Central memory CD8-positive, alpha-beta T cell (primary cell): ENCODE data around the gene SSC4D.
"Not testable (repeated sequence)": the region's sequence is repeated elsewhere in the genome, so short reads cannot be mapped to it uniquely, and the experiment has no call there.

Source experiments
- ATAC-seq: fragments of 150-1000 bp; cut with Tn5 transposase; replicated peaks from 2 replicates; pipeline ENCODE4 v1.10.0; 2022; ENCODE audit warnings: mild to moderate bottlenecking, moderate FRiP score, moderate number of reproducible peaks; ENCODE audit not compliant: poor library complexity, severe bottlenecking; ENCODE audit errors: extremely low read depth
- DNase-seq, 2 donors: peaks; one replicate each; pipeline ENCODE4 v3.0.0; 2021; ENCODE audit warnings: low spot score in 2 of 2
- H3K27ac Mint-ChIP-seq: one replicate; pipeline ENCODE4 v1.8.0; 2022; ENCODE audit warnings: low read depth, mild to moderate bottlenecking, moderate library complexity, mixed read lengths
- H3K27me3 Mint-ChIP-seq: one replicate; pipeline ENCODE4 v1.8.0; 2022; ENCODE audit warnings: mixed read lengths
- H3K36me3 Mint-ChIP-seq: one replicate; pipeline ENCODE4 v1.8.0; 2022; ENCODE audit warnings: mild to moderate bottlenecking, moderate library complexity, mixed read lengths; ENCODE audit not compliant: insufficient read depth
- H3K4me1 Mint-ChIP-seq: one replicate; pipeline ENCODE4 v1.8.0; 2022; ENCODE audit warnings: mixed read lengths
- H3K4me3 Mint-ChIP-seq: one replicate; pipeline ENCODE4 v1.8.0; 2022; ENCODE audit warnings: mild to moderate bottlenecking, moderate library complexity, mixed read lengths
- H3K9me3 Mint-ChIP-seq: one replicate; pipeline ENCODE4 v1.8.0; 2022; ENCODE audit warnings: mixed read lengths

Gene SSC4D

GRCh38 chr7:76371396-76371795 is 38.1 kb downstream of the SSC4D start:
- ATAC-seq, result no peak
- H3K4me1 Mint-ChIP-seq, result no peaks in the 10 kb centered on the region
- H3K27me3 Mint-ChIP-seq, result peaks cover 49% of the 10 kb centered on the region
- no peak for DNase-seq
- H3K36me3 Mint-ChIP-seq, result peaks cover 1% of the 10 kb centered on the region
- H3K9me3 Mint-ChIP-seq, result no peaks in the 10 kb centered on the region
- no peak overlapping the region for H3K4me3 Mint-ChIP-seq
- H3K27ac Mint-ChIP-seq, result no peak overlapping the region

DNA sequence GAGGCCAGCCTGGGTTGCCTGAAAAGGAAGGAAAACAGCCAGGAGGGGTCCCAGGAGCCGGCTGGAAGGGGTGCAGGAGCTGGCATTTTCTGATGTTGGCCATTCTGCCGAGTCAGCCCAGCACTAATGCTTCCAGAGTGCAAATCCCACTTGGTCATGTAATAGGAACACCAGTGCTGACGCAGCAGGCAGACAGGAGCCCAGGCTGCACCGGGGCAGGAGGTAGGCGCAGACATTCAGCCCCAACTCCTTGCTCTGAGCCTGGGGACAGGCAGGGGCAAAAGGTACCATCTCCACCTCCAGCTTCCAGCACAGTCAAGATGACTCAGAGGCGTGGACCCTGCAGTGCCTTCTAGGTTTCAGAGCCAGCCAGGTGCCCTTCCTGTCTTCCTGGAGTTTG is 40.5 kb downstream of the SSC4D start:
- DNase-seq (no peak), ATAC-seq (no peak)
- H3K36me3 Mint-ChIP-seq, result peaks cover 3% of the 10 kb centered on the region
- no peaks in the 10 kb centered on the region for H3K4me1 Mint-ChIP-seq
- H3K9me3 Mint-ChIP-seq, result no peaks in the 10 kb centered on the region
- H3K4me3 Mint-ChIP-seq, result no peak overlapping the region
- peaks cover 49% of the 10 kb centered on the region for H3K27me3 Mint-ChIP-seq
- no peak overlapping the region for H3K27ac Mint-ChIP-seq

DNA sequence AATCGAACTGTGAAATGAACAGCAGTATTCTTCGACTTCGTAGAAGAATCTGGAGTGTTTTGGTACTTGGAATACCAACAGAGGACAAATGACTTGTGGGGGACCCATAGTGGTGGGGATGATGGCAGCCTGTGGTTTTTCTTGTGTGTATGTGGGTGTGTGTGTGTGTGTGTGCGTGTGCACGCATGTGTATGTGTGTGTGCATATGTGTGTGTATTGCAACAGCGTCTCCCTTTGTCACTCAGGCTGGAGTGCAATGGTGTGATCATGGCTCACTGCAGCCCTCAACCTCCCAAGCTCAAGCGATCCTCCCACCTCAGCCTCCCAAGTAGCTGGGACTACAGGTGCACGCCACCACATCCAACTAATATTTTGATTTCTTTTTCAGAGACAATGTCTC is 41.3 kb downstream of the SSC4D start:
- no peak overlapping the region for H3K27ac Mint-ChIP-seq
- peaks cover 40% of the 10 kb centered on the region for H3K27me3 Mint-ChIP-seq
- H3K4me1 Mint-ChIP-seq, result no peaks in the 10 kb centered on the region

GRCh38 chr7:76364198-76364584 is 45.3 kb downstream of the SSC4D start:
- no peak for DNase-seq
- Mint-ChIP-seq H3K27ac (no peak overlapping the region), H3K4me3 (no peak overlapping the region), H3K9me3 (no peaks in the 10 kb centered on the region), H3K36me3 (peaks cover 7% of the 10 kb centered on the region), H3K27me3 (peaks cover 23% of the 10 kb centered on the region), H3K4me1 (no peaks in the 10 kb centered on the region)
- ATAC-seq, result no peak

More for the DNA sequence above, 41.3 kb downstream of the SSC4D start:
- DNase-seq (no peak), ATAC-seq (no peak)
- Mint-ChIP-seq H3K4me3 (no peak overlapping the region), H3K9me3 (no peaks in the 10 kb centered on the region), H3K36me3 (peaks cover 2% of the 10 kb centered on the region)

- Mint-ChIP-seq H3K36me3 (peaks cover 11% of the 10 kb centered on the region), H3K27me3 (peaks cover 19% of the 10 kb centered on the region)
- not testable (repeated sequence) for H3K4me1 Mint-ChIP-seq, DNase-seq, H3K27ac Mint-ChIP-seq, H3K4me3 Mint-ChIP-seq, ATAC-seq, H3K9me3 Mint-ChIP-seq
These were observed 45.7 kb downstream of the SSC4D start for GRCh38 chr7:76363754-76364153.

GRCh38 chr7:76359978-76360638 is 49.4 kb downstream of the SSC4D start:
- Mint-ChIP-seq H3K9me3 (no peaks in the 10 kb centered on the region), H3K4me1 (peaks cover 25% of the 10 kb centered on the region), H3K27ac (peak overlapping the region; percentile 89), H3K36me3 (peaks cover 26% of the 10 kb centered on the region), H3K27me3 (no peaks in the 10 kb centered on the region), H3K4me3 (peak overlapping the region; percentile 93)
- ATAC-seq (no peak), DNase-seq (no peak)

GRCh38 chr7:76359111-76359977 is 50.2 kb downstream of the SSC4D start:
- Mint-ChIP-seq H3K27ac (peak overlapping the region; percentile 89), H3K36me3 (peaks cover 27% of the 10 kb centered on the region), H3K4me1 (peaks cover 27% of the 10 kb centered on the region), H3K9me3 (no peaks in the 10 kb centered on the region), H3K4me3 (peak overlapping the region; percentile 93), H3K27me3 (no peaks in the 10 kb centered on the region)
- ATAC-seq (peak; percentile 94), DNase-seq (peak; percentile 85 to 90)

GRCh38 chr7:76358481-76359110 is 50.9 kb downstream of the SSC4D start, which contains the start of gene YWHAG:
Gene YWHAG (minus strand): TSS chr7:76358991. CDS start chr7:76358808, 183 bp downstream.
- Mint-ChIP-seq H3K4me3 (peak within 1 kb of the TSS; percentile 93), H3K27me3 (no peaks in the 10 kb centered on the region), H3K9me3 (no peaks in the 10 kb centered on the region), H3K4me1 (peaks cover 27% of the 10 kb centered on the region), H3K27ac (peak within 1 kb of the TSS; percentile 89), H3K36me3 (peaks cover 27% of the 10 kb centered on the region)
- DNase-seq (peak; percentile 78 to 80), ATAC-seq (peak; percentile 69)

DNA sequence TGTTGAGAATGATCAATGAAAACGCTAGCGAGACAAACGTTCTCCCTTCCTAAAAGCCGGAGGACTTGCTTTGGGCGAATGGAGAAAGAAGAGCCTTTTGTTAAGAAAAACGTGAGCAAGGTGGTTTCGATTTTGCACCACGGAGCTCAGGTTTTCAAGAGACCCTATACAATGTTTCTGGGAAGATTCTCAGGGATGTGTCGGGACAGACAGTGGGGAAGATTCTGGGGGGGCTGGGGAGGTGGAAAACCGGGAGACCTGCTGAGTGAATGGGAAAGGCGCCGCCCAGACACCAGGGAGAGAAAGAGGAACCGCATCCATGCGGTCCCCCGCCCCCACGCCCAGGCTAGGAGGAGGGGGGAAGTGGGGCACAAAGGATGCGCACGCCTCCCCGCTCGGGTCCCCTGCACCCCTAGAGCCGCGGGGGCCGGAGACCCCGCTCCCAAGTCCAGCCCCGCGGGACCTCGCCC is 51.5 kb downstream of the SSC4D start:
- Mint-ChIP-seq H3K4me1 (peaks cover 27% of the 10 kb centered on the region), H3K9me3 (no peaks in the 10 kb centered on the region), H3K27me3 (no peaks in the 10 kb centered on the region), H3K27ac (peak overlapping the region; percentile 89), H3K36me3 (peaks cover 27% of the 10 kb centered on the region), H3K4me3 (peak overlapping the region; percentile 93)
- ATAC-seq (peak; percentile 10), DNase-seq (peak in 1 of 2 donors; percentile 18)

- peak overlapping the region; percentile 89 for H3K27ac Mint-ChIP-seq
- ATAC-seq (no peak), DNase-seq (no peak)
- H3K27me3 Mint-ChIP-seq, result no peaks in the 10 kb centered on the region
- peak overlapping the region; percentile 93 for H3K4me3 Mint-ChIP-seq
- H3K9me3 Mint-ChIP-seq, result no peaks in the 10 kb centered on the region
- H3K36me3 Mint-ChIP-seq, result peaks cover 26% of the 10 kb centered on the region
- H3K4me1 Mint-ChIP-seq, result peaks cover 30% of the 10 kb centered on the region
These were observed 52.0 kb downstream of the SSC4D start for GRCh38 chr7:76357475-76358010.

DNA sequence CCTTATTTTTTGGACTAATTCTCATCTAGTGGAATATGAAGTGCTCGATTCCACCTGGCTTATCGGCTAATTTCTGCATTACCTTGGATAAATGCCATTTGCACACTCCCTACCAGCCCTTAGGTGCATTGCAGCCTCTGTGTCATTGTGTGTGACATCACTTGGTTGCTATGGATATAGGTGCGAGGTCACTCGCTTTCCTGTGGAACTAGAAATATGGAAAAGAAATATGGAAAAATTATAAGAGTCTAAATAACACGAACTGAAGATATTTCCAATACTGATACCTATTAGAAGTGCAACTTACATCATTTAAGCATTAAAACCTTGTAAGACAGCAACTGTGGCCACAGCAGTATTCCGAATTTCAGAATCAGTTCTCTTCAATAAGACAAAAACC is 52.7 kb downstream of the SSC4D start:
- no peak for DNase-seq
- Mint-ChIP-seq H3K9me3 (no peaks in the 10 kb centered on the region), H3K27me3 (no peaks in the 10 kb centered on the region), H3K27ac (no peak overlapping the region), H3K36me3 (peaks cover 25% of the 10 kb centered on the region), H3K4me3 (peak overlapping the region; percentile 93), H3K4me1 (peaks cover 38% of the 10 kb centered on the region)
- no peak for ATAC-seq

DNA sequence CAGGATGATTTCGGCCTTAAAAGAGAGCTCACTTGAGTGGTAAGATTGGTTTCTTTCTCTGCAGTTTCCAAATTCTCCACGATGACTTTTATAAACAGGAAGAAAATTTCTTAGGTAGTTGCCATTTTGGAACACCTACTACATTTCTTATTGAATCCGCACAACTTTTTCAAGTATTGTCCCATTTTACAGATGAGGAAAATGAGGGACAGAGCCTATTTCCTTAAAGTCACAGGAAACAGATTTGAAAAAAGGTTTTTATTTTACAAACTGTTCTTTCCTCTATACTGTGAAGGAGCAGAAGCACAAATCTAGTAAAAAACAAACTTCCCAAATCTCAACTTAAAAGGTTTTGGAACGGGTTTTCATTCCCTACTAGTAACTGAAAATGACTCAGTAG is 53.4 kb downstream of the SSC4D start:
- Mint-ChIP-seq H3K36me3 (peaks cover 27% of the 10 kb centered on the region), H3K4me3 (no peak overlapping the region)

More for the DNA sequence above, 53.4 kb downstream of the SSC4D start:
- DNase-seq (no peak), ATAC-seq (no peak)
- H3K4me1 Mint-ChIP-seq, result peaks cover 45% of the 10 kb centered on the region
- H3K9me3 Mint-ChIP-seq, result no peaks in the 10 kb centered on the region
- no peak overlapping the region for H3K27ac Mint-ChIP-seq
- no peaks in the 10 kb centered on the region for H3K27me3 Mint-ChIP-seq
